Liver (tissue), 9 donors: Measurements from ENCODE around the gene ZNF534. TPM values are rescaled to one million over a fixed set of nuclear protein-coding genes. Genes with fewer than 3 reads are reported as not detected.
A peak's percentile ranks its signal among the peaks of the same experiment; 100 is the strongest.

Experiments
- DNase-seq: peaks from one replicate; pipeline ENCODE4 v3.0.0-alpha.2; 2017; ENCODE audit warnings: low spot score
- H3K27ac ChIP-seq, 2 donors: one replicate each; pipeline ENCODE4 v1.7.0; 2013; ENCODE audit warnings: inconsistent platforms in 2 of 2, low read length in 2 of 2, control low read depth in 1 of 2, low read depth in 1 of 2, mild to moderate bottlenecking in 1 of 2
- H3K27me3 ChIP-seq, 4 donors: one replicate each; pipeline versions ENCODE4 v1.6.1 to v1.7.0; 2013; ENCODE audit warnings: low read length in 3 of 4, inconsistent platforms in 1 of 4, mild to moderate bottlenecking in 1 of 4, moderate library complexity in 1 of 4; ENCODE audit not compliant: control insufficient read depth in 4 of 4, insufficient read depth in 4 of 4
- H3K36me3 ChIP-seq, 4 donors: one replicate each; pipeline versions ENCODE4 v1.6.1 to v1.7.0; 2013; ENCODE audit warnings: low read length in 3 of 4, mild to moderate bottlenecking in 3 of 4, low read depth in 1 of 4, moderate library complexity in 1 of 4; ENCODE audit not compliant: control insufficient read depth in 4 of 4, insufficient read depth in 3 of 4
- H3K4me1 ChIP-seq, 4 donors: one replicate each; pipeline versions ENCODE4 v1.6.1 to v1.7.0; 2013; ENCODE audit warnings: low read length in 3 of 4, mild to moderate bottlenecking in 3 of 4, moderate library complexity in 1 of 4; ENCODE audit not compliant: control insufficient read depth in 4 of 4, insufficient read depth in 4 of 4
- H3K4me3 ChIP-seq, 3 donors: one replicate each; pipeline versions ENCODE4 v1.6.1 to v1.7.0; 2013; ENCODE audit warnings: low read length in 3 of 3, control low read depth in 1 of 3, low read depth in 1 of 3, mild to moderate bottlenecking in 1 of 3
- H3K9ac ChIP-seq, 2 donors: one replicate each; pipeline ENCODE4 v1.7.0; 2013; ENCODE audit warnings: low read length in 2 of 2, mild to moderate bottlenecking in 2 of 2, moderate library complexity in 2 of 2, control low read depth in 1 of 2, low read depth in 1 of 2
- H3K9me3 ChIP-seq, 4 donors: one replicate each; pipeline versions ENCODE4 v1.6.1 to v1.7.0; 2013; ENCODE audit warnings: low read length in 3 of 4; ENCODE audit not compliant: control insufficient read depth in 4 of 4
- ATF3 ChIP-seq: IDR thresholded peaks from 2 replicates; pipeline ENCODE4 v1.6.1; 2016; ENCODE audit warnings: antibody characterized with exemption
- CTCF ChIP-seq: fragments of 150-350 bp; IDR thresholded peaks from 2 replicates; pipeline ENCODE4 v1.5.1; 2017; ENCODE audit warnings: improper control_type of control experiment, low read depth, low read length; ENCODE audit not compliant: missing input control
- EGR1 ChIP-seq, 2 donors: IDR thresholded peaks; 2 replicates each; pipeline ENCODE4 v1.6.1; 2016 to 2018; ENCODE audit warnings: antibody characterized with exemption in 2 of 2, low read depth in 2 of 2
- FOXA1 ChIP-seq: IDR thresholded peaks from 2 replicates; pipeline ENCODE4 v1.6.1; 2016; ENCODE audit warnings: antibody characterized with exemption
- FOXA2 ChIP-seq: IDR thresholded peaks from 2 replicates; pipeline ENCODE4 v1.6.1; 2016; ENCODE audit warnings: antibody characterized with exemption
- GABPA ChIP-seq, 2 donors: IDR thresholded peaks in 1 of 2; conservative IDR thresholded peaks in 1 of 2; 2 replicates each; pipeline ENCODE4 v1.6.1; 2016; ENCODE audit warnings: antibody characterized with exemption in 2 of 2, mild to moderate bottlenecking in 1 of 2, moderate library complexity in 1 of 2
- HNF4A ChIP-seq, 2 donors: conservative IDR thresholded peaks; 2 replicates each; pipeline ENCODE4 v1.6.1; 2016; ENCODE audit warnings: antibody characterized with exemption in 2 of 2, mild to moderate bottlenecking in 2 of 2
- HNF4G ChIP-seq: IDR thresholded peaks from 2 replicates; pipeline ENCODE4 v1.6.1; 2016; ENCODE audit warnings: antibody characterized with exemption
- JUND ChIP-seq, 2 donors: IDR thresholded peaks; 2 replicates each; pipeline ENCODE4 v1.6.1; 2016; ENCODE audit warnings: antibody characterized with exemption in 2 of 2
- MAX ChIP-seq: IDR thresholded peaks from 2 replicates; pipeline ENCODE4 v1.6.1; 2016; ENCODE audit warnings: antibody characterized with exemption
- NR2F2 ChIP-seq: IDR thresholded peaks from 2 replicates; pipeline ENCODE4 v1.6.1; 2016; ENCODE audit warnings: antibody characterized with exemption
- RAD21 ChIP-seq, 2 donors: IDR thresholded peaks; 2 replicates each; pipeline ENCODE4 v1.6.1; 2016; ENCODE audit warnings: antibody characterized with exemption in 2 of 2, mild to moderate bottlenecking in 2 of 2
- REST ChIP-seq: IDR thresholded peaks from 2 replicates; pipeline ENCODE4 v1.6.1; 2016; ENCODE audit warnings: antibody characterized with exemption, mild to moderate bottlenecking
- RXRA ChIP-seq, 2 donors: IDR thresholded peaks; 2 replicates each; pipeline ENCODE4 v1.6.1; 2017 to 2018; ENCODE audit warnings: antibody characterized with exemption in 2 of 2, mild to moderate bottlenecking in 1 of 2
- SP1 ChIP-seq: IDR thresholded peaks from 2 replicates; pipeline ENCODE4 v1.6.1; 2018; ENCODE audit warnings: antibody characterized with exemption, mild to moderate bottlenecking
- TAF1 ChIP-seq: conservative IDR thresholded peaks from 2 replicates; pipeline ENCODE4 v1.6.1; 2016; ENCODE audit warnings: antibody characterized with exemption, mild to moderate bottlenecking
- YY1 ChIP-seq: IDR thresholded peaks from 2 replicates; pipeline ENCODE4 v1.6.1; 2016; ENCODE audit warnings: antibody characterized with exemption, mild to moderate bottlenecking
- ZBTB33 ChIP-seq: IDR thresholded peaks from 2 replicates; pipeline ENCODE4 v1.6.1; 2016; ENCODE audit warnings: antibody characterized with exemption
- WGBS: extraction: QIAGEN DNeasy Blood & Tissue Kit; methylation state at CpG from one replicate; pipeline ENCODE4 v1.1.7; 2013; 5-methylcytosine and 5-hydroxymethylcytosine counted together
- polyA plus RNA-seq, 2 donors: library from polyadenylated mRNA; stranded (reverse) in 1 of 2; unstranded in 1 of 2; fragments of 200-250 nt in 1 of 2; fragments of >200 nt in 1 of 2; fragmentation: Nextera tagmentation in 1 of 2; extraction: Ambion mirVana in 1 of 2; gene quantifications; one replicate each; pipeline versions ENCODE4 v1.2.1 to v1.2.3, GENCODE V29; 2013 to 2015
- total RNA-seq, 2 donors: library from RNA; depleted of rRNA; stranded (reverse); fragments of >200 nt; gene quantifications; one replicate each; pipeline ENCODE4 v1.2.3, GENCODE V29; 2014
- donor health status: healthy.
- donor health status: healthy.
- donor health status: healthy.
- donor health status: healthy.
- donor health status: healthy.

ZNF534 gene
- total RNA-seq (not detected), polyA plus RNA-seq (not detected)

- no peak within 1 kb of the TSS for H3K27ac ChIP-seq
- no peak for DNase-seq
- H3K4me1 ChIP-seq: no peaks in the 10 kb centered on the region
- H3K9ac ChIP-seq: no peak within 1 kb of the TSS
- no peaks in the 10 kb centered on the region for H3K27me3 ChIP-seq
- WGBS: 49% methylated on average over 27 of the region's 27 CpGs
- peaks cover 27 to 44% (median 32%) of the 10 kb centered on the region in 4 donors for H3K9me3 ChIP-seq
- TF ChIP-seq RXRA (IDR thresholded peaks at IDR 0.05) (no peak), ZBTB33 (no peak), MAX (no peak), HNF4A (conservative IDR thresholded peaks at IDR 0.05) (no peak), FOXA1 (no peak), NR2F2 (no peak), REST (no peak), EGR1 (IDR thresholded peaks at IDR 0.05; ENCODE audit: low read depth in 2 of 2) (no peak), RAD21 (IDR thresholded peaks at IDR 0.05) (no peak), SP1 (no peak), HNF4G (no peak), FOXA2 (no peak), JUND (IDR thresholded peaks at IDR 0.05) (no peak), GABPA (IDR thresholded peaks at IDR 0.05 in 1 of 2, conservative IDR thresholded peaks at IDR 0.05 in 1 of 2) (no peak), CTCF (no peak), ATF3 (no peak), TAF1 (no peak), YY1 (no peak)
- peaks cover 0 to 2% (median 0%) of the 10 kb centered on the region in 4 donors for H3K36me3 ChIP-seq
- peak within 1 kb of the TSS in 1 of 3 donors; percentile 28 for H3K4me3 ChIP-seq
These were observed at the start of gene ZNF534 for GRCh38 chr19:52428937-52429336. Gene ZNF534 (plus strand): TSS chr19:52429148. CDS start chr19:52431475, 2,327 bp downstream.
